ENCODE data around the gene SMIM41.
A peak's percentile ranks its signal among the peaks of the same experiment; 100 is the strongest.

Gene SMIM41

GRCh38 chr12:52148464-52149181 lies 69.1 kb downstream of the SMIM41 start:
- Histone ChIP-seq H3K4me1 (ENCODE audit: control insufficient read depth in 1 of 2, insufficient read depth in 2 of 2, low read length in 2 of 2) (peaks cover 43 to 68% of the 10 kb centered on the region in 2 experiments), H4K8ac (ENCODE audit: low read depth, low read length) (peak overlapping the region; percentile 69), H3K18ac (ENCODE audit: low read length) (peak overlapping the region; percentile 65), H2BK5ac (ENCODE audit: low read depth, low read length, poor library complexity) (peak overlapping the region; percentile 57), H3K4ac (ENCODE audit: low read depth, low read length) (peak overlapping the region; percentile 53), H4K12ac (ENCODE audit: low read depth, low read length) (peak overlapping the region; percentile 25), H2AK5ac (ENCODE audit: low read length) (peak overlapping the region; percentile 85), H2BK12ac (ENCODE audit: low read length) (peak overlapping the region; percentile 86), H3K4me3 (ENCODE audit: low read depth, low read length) (no peak overlapping the region), H3K4me2 (ENCODE audit: low read length) (no peak overlapping the region), H3K79me2 (ENCODE audit: control insufficient read depth, insufficient read depth, low read length, poor library complexity) (peaks cover 9% of the 10 kb centered on the region), H3K79me1 (ENCODE audit: low read length) (peaks cover 69% of the 10 kb centered on the region), H3K36me3 (ENCODE audit: control insufficient read depth in 1 of 2, insufficient read depth in 2 of 2, low read length in 2 of 2) (no peaks in the 10 kb centered on the region), H3K23ac (ENCODE audit: low read length) (no peak overlapping the region), H3K9me3 (ENCODE audit: insufficient read depth, low read depth, low read length) (no peaks in the 10 kb centered on the region), H3K27ac (ENCODE audit: low read depth, low read length) (peak overlapping the region; percentile 53), H3K27me3 (ENCODE audit: insufficient read depth, low read length) (no peaks in the 10 kb centered on the region), H3K9ac (ENCODE audit: low read length) (no peak overlapping the region), H4K91ac (ENCODE audit: low read depth, low read length) (peak overlapping the region; percentile 97), H3K14ac (ENCODE audit: low read length) (peak overlapping the region; percentile 31), H2BK120ac (ENCODE audit: insufficient read depth, low read length, poor library complexity) (peak overlapping the region; percentile 92), H2AFZ (ENCODE audit: insufficient read depth, low read length, poor library complexity) (peak overlapping the region; percentile 9)
- peak; percentile 20 to 47 for DNase-seq
- no CpG with 5 or more reads among the region's 14 CpGs for WGBS (ENCODE audit: extremely low coverage, insufficient coverage, insufficient read length)

- DNase-seq: peak; percentile 80 to 93
- Histone ChIP-seq H3K18ac (ENCODE audit: low read length) (no peak overlapping the region), H3K4me1 (ENCODE audit: control insufficient read depth in 1 of 2, insufficient read depth in 2 of 2, low read length in 2 of 2) (peaks cover 38 to 62% of the 10 kb centered on the region in 2 experiments), H3K79me2 (ENCODE audit: control insufficient read depth, insufficient read depth, low read length, poor library complexity) (peaks cover 7% of the 10 kb centered on the region), H3K4me2 (ENCODE audit: low read length) (no peak overlapping the region), H2BK5ac (ENCODE audit: low read depth, low read length, poor library complexity) (peak overlapping the region; percentile 15), H3K23ac (ENCODE audit: low read length) (no peak overlapping the region), H4K91ac (ENCODE audit: low read depth, low read length) (peak overlapping the region; percentile 97), H3K4ac (ENCODE audit: low read depth, low read length) (no peak overlapping the region), H3K9ac (ENCODE audit: low read length) (no peak overlapping the region), H3K14ac (ENCODE audit: low read length) (peak overlapping the region; percentile 31), H3K79me1 (ENCODE audit: low read length) (peaks cover 63% of the 10 kb centered on the region), H2AFZ (ENCODE audit: insufficient read depth, low read length, poor library complexity) (no peak overlapping the region), H2AK5ac (ENCODE audit: low read length) (peak overlapping the region; percentile 42), H3K27me3 (ENCODE audit: insufficient read depth, low read length) (no peaks in the 10 kb centered on the region), H4K8ac (ENCODE audit: low read depth, low read length) (no peak overlapping the region), H4K12ac (ENCODE audit: low read depth, low read length) (no peak overlapping the region), H3K9me3 (ENCODE audit: insufficient read depth, low read depth, low read length) (no peaks in the 10 kb centered on the region), H3K27ac (ENCODE audit: low read depth, low read length) (no peak overlapping the region), H2BK12ac (ENCODE audit: low read length) (peak overlapping the region; percentile 86), H3K36me3 (ENCODE audit: control insufficient read depth in 1 of 2, insufficient read depth in 2 of 2, low read length in 2 of 2) (no peaks in the 10 kb centered on the region), H3K4me3 (ENCODE audit: low read depth, low read length) (no peak overlapping the region), H2BK120ac (ENCODE audit: insufficient read depth, low read length, poor library complexity) (peak overlapping the region; percentile 92)
- no CpG with 5 or more reads among the region's 6 CpGs for WGBS (ENCODE audit: extremely low coverage, insufficient coverage, insufficient read length)
These were observed 69.7 kb downstream of the SMIM41 start for GRCh38 chr12:52149182-52149641.

GRCh38 chr12:52149651-52150241 lies 70.2 kb downstream of the SMIM41 start:
- no peak overlapping the region for H4K12ac ChIP-seq (ENCODE audit: low read depth, low read length)
- H3K79me1 ChIP-seq (ENCODE audit: low read length): peaks cover 58% of the 10 kb centered on the region
- WGBS (ENCODE audit: extremely low coverage, insufficient coverage, insufficient read length): no CpG with 5 or more reads among the region's 5 CpGs

GRCh38 chr12:52151153-52151836 lies 71.8 kb downstream of the SMIM41 start:
- no peak overlapping the region for H3K9ac ChIP-seq (ENCODE audit: low read length)

More at GRCh38 chr12:52149651-52150241, 70.2 kb downstream of the SMIM41 start:
- peak overlapping the region; percentile 14 for H2BK12ac ChIP-seq (ENCODE audit: low read length)
- no peak overlapping the region for H3K4me3 ChIP-seq (ENCODE audit: low read depth, low read length)
- H3K4me2 ChIP-seq (ENCODE audit: low read length): no peak overlapping the region
- H3K4ac ChIP-seq (ENCODE audit: low read depth, low read length): no peak overlapping the region
- no peak overlapping the region for H3K18ac ChIP-seq (ENCODE audit: low read length)
- H4K91ac ChIP-seq (ENCODE audit: low read depth, low read length): peak overlapping the region; percentile 97
- no peak overlapping the region for H3K27ac ChIP-seq (ENCODE audit: low read depth, low read length)
- H2BK5ac ChIP-seq (ENCODE audit: low read depth, low read length, poor library complexity): no peak overlapping the region
- no peak overlapping the region for H3K9ac ChIP-seq (ENCODE audit: low read length)
- DNase-seq: peak; percentile 57 to 75
- peaks cover 7% of the 10 kb centered on the region for H3K79me2 ChIP-seq (ENCODE audit: control insufficient read depth, insufficient read depth, low read length, poor library complexity)
- H3K27me3 ChIP-seq (ENCODE audit: insufficient read depth, low read length): no peaks in the 10 kb centered on the region
- H3K9me3 ChIP-seq (ENCODE audit: insufficient read depth, low read depth, low read length): no peaks in the 10 kb centered on the region
- no peak overlapping the region for H3K23ac ChIP-seq (ENCODE audit: low read length)
- H2BK120ac ChIP-seq (ENCODE audit: insufficient read depth, low read length, poor library complexity): peak overlapping the region; percentile 3
- H2AFZ ChIP-seq (ENCODE audit: insufficient read depth, low read length, poor library complexity): no peak overlapping the region
- H3K4me1 ChIP-seq (ENCODE audit: control insufficient read depth in 1 of 2, insufficient read depth in 2 of 2, low read length in 2 of 2): peaks cover 32 to 58% of the 10 kb centered on the region in 2 experiments
- H3K36me3 ChIP-seq (ENCODE audit: control insufficient read depth in 1 of 2, insufficient read depth in 2 of 2, low read length in 2 of 2): no peaks in the 10 kb centered on the region
- H2AK5ac ChIP-seq (ENCODE audit: low read length): peak overlapping the region; percentile 37
- peak overlapping the region; percentile 13 for H4K8ac ChIP-seq (ENCODE audit: low read depth, low read length)
- H3K14ac ChIP-seq (ENCODE audit: low read length): no peak overlapping the region

More at GRCh38 chr12:52151153-52151836, 71.8 kb downstream of the SMIM41 start:
- H3K4me1 ChIP-seq (ENCODE audit: control insufficient read depth in 1 of 2, insufficient read depth in 2 of 2, low read length in 2 of 2): peaks cover 18 to 43% of the 10 kb centered on the region in 2 experiments
- peaks cover 43% of the 10 kb centered on the region for H3K79me1 ChIP-seq (ENCODE audit: low read length)
- H2BK12ac ChIP-seq (ENCODE audit: low read length): peak overlapping the region; percentile 52
- no peak overlapping the region for H3K14ac ChIP-seq (ENCODE audit: low read length)
- no peaks in the 10 kb centered on the region for H3K27me3 ChIP-seq (ENCODE audit: insufficient read depth, low read length)
- H2AK5ac ChIP-seq (ENCODE audit: low read length): peak overlapping the region; percentile 34
- no peak overlapping the region for H4K12ac ChIP-seq (ENCODE audit: low read depth, low read length)
- H3K79me2 ChIP-seq (ENCODE audit: control insufficient read depth, insufficient read depth, low read length, poor library complexity): peaks cover 4% of the 10 kb centered on the region
- no peak overlapping the region for H3K18ac ChIP-seq (ENCODE audit: low read length)
- peak overlapping the region; percentile 71 for H4K91ac ChIP-seq (ENCODE audit: low read depth, low read length)
- no peak overlapping the region for H2BK120ac ChIP-seq (ENCODE audit: insufficient read depth, low read length, poor library complexity)
- H3K4me3 ChIP-seq (ENCODE audit: low read depth, low read length): no peak overlapping the region
- H3K4me2 ChIP-seq (ENCODE audit: low read length): no peak overlapping the region
- no peaks in the 10 kb centered on the region for H3K9me3 ChIP-seq (ENCODE audit: insufficient read depth, low read depth, low read length)
- no peak overlapping the region for H3K4ac ChIP-seq (ENCODE audit: low read depth, low read length)
- H4K8ac ChIP-seq (ENCODE audit: low read depth, low read length): peak overlapping the region; percentile 5
- no peaks in the 10 kb centered on the region for H3K36me3 ChIP-seq (ENCODE audit: control insufficient read depth in 1 of 2, insufficient read depth in 2 of 2, low read length in 2 of 2)
- no peak overlapping the region for H2AFZ ChIP-seq (ENCODE audit: insufficient read depth, low read length, poor library complexity)
- no peak overlapping the region for H3K27ac ChIP-seq (ENCODE audit: low read depth, low read length)
- whole genome bisulfite sequencing (ENCODE audit: extremely low coverage, insufficient coverage, insufficient read length): no CpG with 5 or more reads among the region's 10 CpGs
- no peak overlapping the region for H3K23ac ChIP-seq (ENCODE audit: low read length)
- H2BK5ac ChIP-seq (ENCODE audit: low read depth, low read length, poor library complexity): no peak overlapping the region
- no peak for DNase-seq

All from trophoblast cell (in vitro differentiated cells and primary cell).